ENCODE measurements around the gene LONP2. TPM values are rescaled to one million over a fixed set of nuclear protein-coding genes. Genes with fewer than 3 reads are reported as not detected.

Gene LONP2
- polyA plus RNA-seq (ENCODE audit: insufficient read length) = 41.1 TPM

- DNase-seq (ENCODE audit: low read depth) = peak; percentile 65
Observed at GRCh38 chr16:48244080-48244862, at the start of gene LONP2. Gene LONP2 (plus strand): TSS chr16:48244300. CDS start chr16:48244389, 89 bp downstream.

- DNase-seq (ENCODE audit: low read depth) = no peak
Observed at GRCh38 chr16:48194828-48195556, 49.1 kb upstream of the LONP2 start.

- no peak for DNase-seq (ENCODE audit: low read depth)
Observed at GRCh38 chr16:48197294-48197693, 46.8 kb upstream of the LONP2 start.

- DNase-seq (ENCODE audit: low read depth) = no peak
Observed at GRCh38 chr16:48201515-48202201, 42.4 kb upstream of the LONP2 start.

- no peak for DNase-seq (ENCODE audit: low read depth)
Observed at GRCh38 chr16:48203974-48204824, 39.9 kb upstream of the LONP2 start.

DNA sequence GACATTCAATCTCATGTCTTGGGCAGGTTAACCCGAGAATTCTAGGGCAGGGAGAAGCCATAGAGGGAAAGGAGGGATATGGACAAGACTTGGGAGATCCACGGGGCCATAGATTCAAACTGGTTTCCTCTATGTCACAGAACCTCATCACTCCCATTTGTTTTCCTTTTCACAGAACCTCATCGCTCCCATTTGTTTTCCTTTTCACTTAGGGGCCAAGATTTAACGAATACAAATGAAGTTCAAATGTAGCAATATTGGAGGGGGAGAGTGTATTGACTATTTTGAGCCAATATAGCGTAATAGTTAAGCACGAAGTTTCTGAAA, 39.3 kb upstream of the LONP2 start:
- DNase-seq (ENCODE audit: low read depth) = no peak

GRCh38 chr16:48206594-48207242, 37.4 kb upstream of the LONP2 start:
- DNase-seq (ENCODE audit: low read depth) = no peak

- no peak for DNase-seq (ENCODE audit: low read depth)
Observed at GRCh38 chr16:48210747-48211146, 33.4 kb upstream of the LONP2 start.

DNA sequence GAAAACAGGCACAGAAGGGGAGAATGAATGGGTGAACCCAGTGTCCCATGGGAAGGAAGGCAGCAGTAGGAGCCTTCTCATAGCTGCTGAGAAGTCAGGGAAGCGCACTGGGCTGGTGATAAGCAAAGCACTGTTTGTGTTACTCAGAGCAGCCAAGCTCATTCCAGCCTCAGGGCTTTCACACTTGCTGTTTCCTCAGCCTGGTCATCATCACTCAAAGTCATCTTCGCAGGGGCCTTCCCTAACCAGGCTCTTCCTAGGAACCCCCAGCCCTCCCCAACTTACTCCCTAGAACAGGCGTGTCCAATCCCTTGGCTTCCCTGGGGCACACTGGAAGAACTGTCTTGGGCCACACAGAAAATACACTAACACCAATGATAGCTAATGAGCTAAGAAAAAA, 32.1 kb upstream of the LONP2 start:
- DNase-seq (ENCODE audit: low read depth) = no peak

DNA sequence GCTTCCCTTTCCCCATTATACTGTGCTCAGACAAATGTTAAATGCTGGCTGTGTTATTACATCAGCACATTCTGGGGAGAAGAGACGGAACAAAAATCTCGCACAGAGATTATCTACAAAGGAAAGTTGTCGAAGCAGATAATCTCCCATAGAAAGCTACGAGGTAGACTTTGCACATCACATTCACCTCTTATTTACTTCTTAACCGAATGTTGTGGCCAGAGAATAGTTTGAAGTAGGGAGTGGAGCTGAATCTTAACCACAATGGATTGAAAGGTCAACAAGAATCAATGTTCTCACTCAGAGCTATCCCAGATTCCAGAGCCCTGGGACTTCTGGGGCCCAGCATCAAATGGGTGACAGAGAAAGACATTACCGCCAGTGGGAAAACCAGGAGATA, 28.4 kb upstream of the LONP2 start:
- DNase-seq (ENCODE audit: low read depth) = no peak

GRCh38 chr16:48217708-48218107, 26.4 kb upstream of the LONP2 start:
- DNase-seq (ENCODE audit: low read depth) = no peak

DNA sequence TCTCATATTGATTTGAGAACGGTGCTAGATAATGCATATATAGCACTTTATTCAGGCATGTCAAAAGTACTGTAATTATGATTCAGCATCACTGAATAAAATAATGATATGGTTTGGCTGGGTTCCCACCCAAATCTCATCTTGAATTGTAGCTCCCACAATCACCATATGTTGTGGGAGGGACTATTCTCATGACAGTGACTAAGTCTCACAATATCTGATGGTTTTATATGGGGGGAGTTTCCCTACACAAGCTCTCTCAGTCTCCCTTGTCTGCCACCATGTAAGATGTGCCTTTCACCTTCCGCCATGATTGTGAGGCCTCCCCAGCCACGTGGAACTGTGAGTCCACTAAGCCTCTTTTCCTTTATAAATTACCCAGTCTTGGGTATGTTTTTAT, 25.6 kb upstream of the LONP2 start:
- DNase-seq (ENCODE audit: low read depth) = no peak

GRCh38 chr16:48220891-48221290, 23.2 kb upstream of the LONP2 start:
- DNase-seq (ENCODE audit: low read depth) = no peak

DNA sequence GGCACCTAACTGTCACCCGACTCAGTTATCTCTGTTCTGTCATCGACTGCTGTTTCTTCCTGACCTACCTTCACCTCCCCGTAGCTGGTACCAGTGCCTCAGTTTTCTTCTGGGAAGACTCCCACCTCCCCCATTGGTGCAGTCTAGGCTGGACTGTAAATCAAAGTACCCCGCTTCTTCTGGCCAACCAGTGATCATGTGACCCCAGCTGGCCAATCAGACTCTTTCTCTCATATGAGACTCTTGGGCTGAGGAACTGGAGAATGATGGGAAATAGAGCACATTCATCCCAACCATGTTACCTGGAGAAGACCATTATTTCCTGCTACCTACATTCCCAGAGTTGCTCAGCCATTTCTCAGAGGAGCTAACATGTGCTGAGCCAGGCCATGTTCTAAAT, 20.6 kb upstream of the LONP2 start:
- no peak for DNase-seq (ENCODE audit: low read depth)

- DNase-seq (ENCODE audit: low read depth) = no peak
Observed at GRCh38 chr16:48225456-48225855, 18.6 kb upstream of the LONP2 start.

GRCh38 chr16:48231727-48232492, 12.2 kb upstream of the LONP2 start:
- no peak for DNase-seq (ENCODE audit: low read depth)

DNA sequence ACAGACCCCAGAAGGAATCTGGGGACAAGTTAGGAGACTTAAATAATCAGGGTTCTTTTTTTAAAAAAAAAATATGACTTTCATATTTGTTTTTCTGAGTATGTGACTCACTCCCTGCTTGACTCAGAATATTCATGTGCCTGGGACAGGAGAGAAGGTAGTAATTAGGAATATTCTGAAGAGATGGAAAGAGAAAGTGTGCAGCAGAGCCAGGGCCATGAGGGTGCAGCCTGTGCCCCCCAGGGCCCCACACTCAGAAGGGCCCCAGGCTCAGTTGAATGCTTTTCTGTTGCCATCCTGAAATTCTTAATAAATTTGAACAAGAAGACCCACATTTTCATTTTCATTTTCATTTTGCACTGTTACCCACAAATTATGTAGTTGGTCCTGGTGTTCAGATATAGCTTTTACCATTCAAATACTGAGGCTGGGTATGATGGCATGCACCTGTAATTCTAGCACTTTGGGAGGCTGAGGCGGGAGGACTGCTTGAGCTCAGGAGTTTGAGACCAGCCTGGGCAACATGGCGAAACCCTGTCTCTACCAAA, 11.5 kb upstream of the LONP2 start:
- no peak for DNase-seq (ENCODE audit: low read depth)

DNA sequence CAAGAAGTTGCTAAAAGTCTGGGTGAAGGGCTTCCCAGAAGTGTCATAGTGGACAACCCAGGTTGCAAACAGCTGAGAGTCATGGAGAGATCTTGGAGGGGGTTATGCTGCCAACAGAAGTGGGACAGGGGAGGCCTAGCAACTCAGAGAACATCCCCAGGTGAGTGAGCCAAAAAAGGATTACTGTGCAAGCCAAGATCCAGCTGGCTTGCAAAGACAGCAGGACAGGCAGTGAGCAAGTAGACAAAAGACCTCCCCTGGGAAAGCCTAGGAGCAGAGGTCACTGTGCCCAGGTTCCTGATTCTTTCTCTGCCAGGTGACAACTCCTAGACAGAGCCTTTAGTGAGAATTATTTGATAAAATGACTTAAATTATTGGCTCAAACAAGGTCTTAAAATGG, 9.5 kb upstream of the LONP2 start:
- no peak for DNase-seq (ENCODE audit: low read depth)

- no peak for DNase-seq (ENCODE audit: low read depth)
Observed at GRCh38 chr16:48235058-48235555, 9.0 kb upstream of the LONP2 start.

DNA sequence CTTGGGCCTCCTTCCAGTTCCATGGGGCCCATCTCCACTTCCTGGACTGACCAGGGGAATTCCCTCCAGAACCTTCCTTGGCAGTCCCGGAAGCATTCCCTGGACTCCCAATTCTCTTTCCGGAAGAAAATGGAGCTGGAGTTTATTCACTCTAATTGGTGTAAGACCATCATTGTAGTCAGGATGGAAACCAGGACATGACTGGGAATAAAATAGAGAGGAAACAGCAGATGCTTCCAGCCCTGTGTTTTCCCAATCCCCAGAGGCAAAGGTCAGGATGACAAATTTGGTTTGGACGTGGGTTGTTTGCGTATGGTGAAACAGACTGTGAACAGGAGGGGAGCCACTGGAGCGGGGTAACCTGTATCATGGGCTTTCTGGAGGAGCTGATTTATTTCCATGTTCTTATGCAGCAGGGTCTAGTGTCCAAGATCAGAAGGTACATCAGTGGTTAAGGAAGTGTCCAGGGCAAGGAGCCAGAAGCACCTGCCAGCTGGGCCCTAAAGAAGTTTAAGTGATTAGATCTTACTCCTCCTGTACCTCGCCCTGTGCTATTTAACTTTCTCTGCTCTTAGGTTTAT, 8.5 kb upstream of the LONP2 start:
- DNase-seq (ENCODE audit: low read depth) = no peak
